HCT116 (cell line): ENCODE data around the gene BABAM2. TPM values are rescaled to one million over a fixed set of nuclear protein-coding genes. Genes with fewer than 3 reads are reported as not detected.

Experiments used
- ATAC-seq: fragments of 200-7000 bp; cut with Tn5 transposase; 2 replicates; pipeline ENCODE4 v1.9.1; 2020; ENCODE audit warnings: mild to moderate bottlenecking, moderate library complexity
- BruUV-seq: library from RNA; stranded (reverse); fragments of 400-500 nt; replicated peaks from 2 replicates; lab custom pipeline; 2021; lab: Mats Ljungman, UMichigan
- CTCF ChIA-PET: fragments of 300-600 bp; sonication (Branson Sonifier 250); formaldehyde crosslinking; loops from one replicate; lab custom pipeline; 2021; ENCODE audit warnings: antibody characterized with exemption; lab: Charles Lee
- POLR2A ChIA-PET: fragments of 300-600, 350-600 bp; sonication (Branson Sonifier 250); formaldehyde crosslinking; loops from one replicate; lab custom pipeline; 2021; ENCODE audit warnings: antibody characterized with exemption; lab: Charles Lee
- RAD21 ChIA-PET, 2 experiments: fragments of 300-600 bp; sonication (Branson Sonifier 250); formaldehyde crosslinking; loops; one replicate each; lab custom pipeline; 2023; ENCODE audit warnings: low total read pairs in 2 of 2; ENCODE audit not compliant: uncharacterized antibody in 2 of 2, unreplicated experiment in 2 of 2, low non-redundant PET in 1 of 2; lab: Charles Lee
- DNase-seq: peaks from one replicate; pipeline ENCODE4 v3.0.0-alpha.2; 2010; ENCODE audit warnings: low read depth, low spot score
- H2AFZ ChIP-seq: fragments of 200-600 bp; shearing (Covaris generic), sonication (generic); 2 replicates; pipeline ENCODE4 v1.6.1; 2017; ENCODE audit warnings: low read depth, mixed run types, mixed read lengths, antibody characterized with exemption, low read length; ENCODE audit not compliant: poor library complexity, severe bottlenecking
- H3K27ac ChIP-seq: 2 replicates; pipeline ENCODE4 v1.5.1; 2012; ENCODE audit warnings: low read depth, low read length
- H3K27me3 ChIP-seq: fragments of 200-600 bp; sonication (generic); 2 replicates; pipeline ENCODE4 v1.6.1; 2016; ENCODE audit warnings: mixed run types, low read length, mixed read lengths; ENCODE audit not compliant: insufficient read depth
- H3K36me3 ChIP-seq, 2 experiments: fragments of 200-500 bp in 1 of 2; fragments of 200-600 bp in 1 of 2; sonication (Bioruptor generic) in 1 of 2; sonication (generic) in 1 of 2; 2 replicates each; pipeline versions ENCODE4 v1.5.1 to v1.6.1; 2014 to 2016; ENCODE audit warnings: low read length in 2 of 2, inconsistent platforms in 1 of 2, mixed read lengths in 1 of 2, mixed run types in 1 of 2; ENCODE audit not compliant: insufficient read depth in 2 of 2, control insufficient read depth in 1 of 2
- H3K4me1 ChIP-seq, 2 experiments: fragments of 200-600 bp in 1 of 2; sonication (generic) in 1 of 2; 2 replicates each; pipeline versions ENCODE4 v1.5.1 to v1.6.1; 2012 to 2017; ENCODE audit warnings: low read length in 2 of 2, inconsistent platforms in 1 of 2, mild to moderate bottlenecking in 1 of 2, mixed read lengths in 1 of 2, mixed run types in 1 of 2, moderate library complexity in 1 of 2; ENCODE audit not compliant: insufficient read depth in 2 of 2, control insufficient read depth in 1 of 2
- H3K4me2 ChIP-seq: fragments of 200-600 bp; sonication (generic); 2 replicates; pipeline ENCODE4 v1.6.1; 2017; ENCODE audit warnings: mixed run types, low read length, mixed read lengths
- H3K4me3 ChIP-seq, 2 experiments: fragments of 200-600 bp in 1 of 2; sonication (generic) in 1 of 2; replicated peaks in 1 of 2; 2 replicates each; pipeline ENCODE4 v1.5.1; 2011 to 2016; ENCODE audit warnings: low read length in 2 of 2, control low read depth in 1 of 2, low read depth in 1 of 2, mild to moderate bottlenecking in 1 of 2, mixed read lengths in 1 of 2, mixed run types in 1 of 2
- H3K79me2 ChIP-seq: fragments of 200-600 bp; sonication (generic); 2 replicates; pipeline ENCODE4 v1.6.1; 2017; ENCODE audit warnings: mild to moderate bottlenecking, mixed run types, low read length, moderate library complexity, mixed read lengths; ENCODE audit not compliant: insufficient read depth
- H3K9ac ChIP-seq: fragments of 200-600 bp; sonication (generic); 2 replicates; pipeline ENCODE4 v1.6.1; 2016; ENCODE audit warnings: low read length, mixed read lengths
- H3K9me2 ChIP-seq: fragments of 200-600 bp; sonication (generic), shearing (Covaris generic); 2 replicates; pipeline ENCODE4 v1.6.1; 2017; ENCODE audit warnings: mixed run types, mild to moderate bottlenecking, moderate library complexity; ENCODE audit not compliant: insufficient read depth
- H3K9me3 ChIP-seq, 2 experiments: fragments of 200-500 bp in 1 of 2; fragments of 200-600 bp in 1 of 2; sonication (Bioruptor generic) in 1 of 2; sonication (generic) in 1 of 2; 2 replicates each; pipeline ENCODE4 v1.6.1; 2014 to 2017; ENCODE audit warnings: low read length in 2 of 2, mixed read lengths in 2 of 2, inconsistent platforms in 1 of 2, low read depth in 1 of 2, mild to moderate bottlenecking in 1 of 2, mixed run types in 1 of 2, moderate library complexity in 1 of 2; ENCODE audit not compliant: control insufficient read depth in 1 of 2, insufficient read depth in 1 of 2
- H4K20me1 ChIP-seq: fragments of 200-600 bp; sonication (generic), shearing (Covaris generic); 2 replicates; pipeline ENCODE4 v1.6.1; 2017; ENCODE audit warnings: mixed run types, mild to moderate bottlenecking, moderate library complexity; ENCODE audit not compliant: insufficient read depth
- CEBPB ChIP-seq: IDR thresholded peaks from 2 replicates; pipeline ENCODE4 v1.6.1; 2012; ENCODE audit warnings: low read depth
- EZH2 ChIP-seq: fragments of 200-600 bp; sonication (generic); IDR thresholded peaks from 2 replicates; pipeline ENCODE4 v1.6.1; 2017; ENCODE audit warnings: antibody characterized with exemption, mixed run types
- POLR2A ChIP-seq: IDR thresholded peaks from 2 replicates; pipeline ENCODE4 v1.7.0; 2011; ENCODE audit warnings: borderline replicate concordance; ENCODE audit not compliant: insufficient read depth, insufficient read length; ENCODE audit errors: extremely low read depth
- SIN3A ChIP-seq: IDR thresholded peaks from 2 replicates; pipeline ENCODE4 v1.6.1; 2012; ENCODE audit warnings: low read depth
- SP1 ChIP-seq: IDR thresholded peaks from 2 replicates; pipeline ENCODE4 v1.6.1; 2012; ENCODE audit warnings: low read depth
- ZFX ChIP-seq: fragments of 450-650 bp; IDR thresholded peaks from 2 replicates; pipeline ENCODE4 v1.6.1; 2017
- intact Hi-C: fragments of 100-400 bp; cut with micrococcal nuclease; formaldehyde crosslinking; loops from 2 replicates; pipeline ENCODE4 v1.10.0; 2022
- total RNA-seq: library from RNA; stranded (reverse); gene quantifications from one replicate; pipeline ENCODE4 v1.2.1, GENCODE V29; 2021; ENCODE audit not compliant: unreplicated experiment

The BABAM2 gene
- total RNA-seq, 1 experiment from 2014 or later, result 23.8 TPM

DNA sequence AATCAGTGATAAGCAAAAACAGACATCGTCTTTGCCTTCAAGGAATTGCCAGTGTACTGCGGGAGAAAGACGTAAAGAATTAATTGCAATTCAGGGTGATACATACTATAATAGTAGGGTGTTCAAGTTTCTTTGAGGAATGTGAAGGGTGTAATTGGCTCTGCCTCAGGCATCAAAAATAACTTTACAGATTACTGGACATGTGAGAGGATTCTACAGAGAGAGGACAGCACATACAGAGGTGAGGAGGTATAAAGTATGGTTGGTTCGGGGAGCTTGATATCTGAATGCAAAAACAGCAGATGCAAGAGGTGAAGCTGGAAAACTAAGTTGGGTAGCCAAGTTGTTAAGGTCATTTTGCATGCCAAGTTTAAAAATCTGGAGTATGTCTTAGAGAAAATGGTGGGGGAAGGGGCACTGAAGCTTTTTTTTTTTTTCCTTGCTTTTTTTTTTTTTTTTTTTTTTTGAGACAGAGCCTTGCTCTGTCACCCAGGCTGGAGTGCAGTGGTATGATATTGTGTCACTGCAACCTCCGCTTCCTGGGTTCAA, 274.6 kb downstream of the BABAM2 start:
- no peak for ATAC-seq
- no peak overlapping the region for H3K27ac ChIP-seq
- H3K36me3 ChIP-seq, result no peaks in the 10 kb centered on the region
- intact Hi-C loops, result no loop called here
- H3K4me2 ChIP-seq, result no peak overlapping the region
- no TSS peak for BruUV-seq
- H4K20me1 ChIP-seq, result no peaks in the 10 kb centered on the region
- peaks cover 5 to 19% of the 10 kb centered on the region in 2 experiments for H3K4me1 ChIP-seq
- H3K27me3 ChIP-seq, result no peaks in the 10 kb centered on the region
- H3K79me2 ChIP-seq, result no peaks in the 10 kb centered on the region
- H3K9me3 ChIP-seq, result no peaks in the 10 kb centered on the region
- TF ChIP-seq SIN3A (no peak), ZFX (no peak), CEBPB (no peak)
- TF ChIP-seq, all 23 proteins: peak for 0
- Histone ChIP-seq H3K9ac (no peak overlapping the region), H2AFZ (no peak overlapping the region), H3K9me2 (no peaks in the 10 kb centered on the region), H3K4me3 (no peak overlapping the region)
- no peak for DNase-seq
- ChIA-PET CTCF (no interaction called here), RAD21 (no interaction called here), POLR2A (no interaction called here)

DNA sequence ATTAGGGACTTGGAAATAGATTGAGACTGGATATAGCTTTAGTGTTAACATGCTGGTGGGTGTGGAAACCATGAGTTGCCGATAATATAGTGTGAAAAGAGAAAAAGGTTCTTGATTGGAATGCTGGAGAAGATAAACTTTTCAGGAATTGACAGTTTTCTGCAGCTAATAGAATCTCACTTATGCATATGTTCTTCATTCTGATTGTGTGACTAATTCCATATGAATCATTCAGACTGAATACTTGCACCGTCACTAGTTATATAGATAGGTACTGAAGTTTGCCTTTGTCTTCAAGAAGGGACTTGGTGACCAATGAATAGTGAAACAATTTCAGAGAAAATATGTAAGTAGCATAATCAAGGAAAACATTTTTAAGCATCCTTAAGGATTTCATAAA, 276.4 kb downstream of the BABAM2 start:
- DNase-seq (no peak), ATAC-seq (no peak)
- no peaks in the 10 kb centered on the region for H3K9me2 ChIP-seq
- no peaks in the 10 kb centered on the region for H4K20me1 ChIP-seq
- POLR2A ChIA-PET, result no interaction called here
- CTCF ChIA-PET, result no interaction called here
- H3K27me3 ChIP-seq, result no peaks in the 10 kb centered on the region
- H3K79me2 ChIP-seq, result no peaks in the 10 kb centered on the region
- no peak overlapping the region for H2AFZ ChIP-seq
- intact Hi-C loops, result no loop called here
- H3K9ac ChIP-seq, result no peak overlapping the region
- H3K36me3 ChIP-seq, result no peaks in the 10 kb centered on the region
- no peaks in the 10 kb centered on the region for H3K9me3 ChIP-seq
- BruUV-seq, result no TSS peak
- H3K4me2 ChIP-seq, result no peak overlapping the region
- H3K4me3 ChIP-seq, result no peak overlapping the region
- peaks cover 0 to 6% of the 10 kb centered on the region in 2 experiments; a peak in 2 of 4 replicates for H3K4me1 ChIP-seq
- no peak overlapping the region for H3K27ac ChIP-seq
- TF ChIP-seq SIN3A (no peak), EZH2 (no peak), SP1 (no peak), POLR2A (no peak)
- RAD21 ChIA-PET, result no interaction called here
